ENCODE measurements around the gene ABCB10. TPM values are rescaled to one million over a fixed set of nuclear protein-coding genes. Genes with fewer than 3 reads are reported as not detected.

ABCB10 gene
- 20.4 and 20.8 TPM in 2 replicates for total RNA-seq

GRCh38 chr1:229558460-229559335 lies at the start of gene ABCB10:
Gene ABCB10 (minus strand): TSS chr1:229558707. CDS start chr1:229558652, 55 bp downstream.

GRCh38 chr1:229507951-229508822 lies 50.3 kb downstream of the ABCB10 start, which contains the start of gene NUP133:
Gene NUP133 (minus strand): TSS chr1:229508341. CDS start chr1:229508249, 92 bp downstream.

Other genes starting within 250 kb of the ABCB10 start
- gene CCSAP, start 215.7 kb downstream of the ABCB10 start, total RNA-seq: 6.8 and 10.3 TPM in 2 replicates
- not detected in 2 replicates for gene ACTA1, start 124.6 kb downstream of the ABCB10 start, total RNA-seq
- gene NUP133, start 50.4 kb downstream of the ABCB10 start, total RNA-seq: 35.0 and 35.4 TPM in 2 replicates
- 20.8 and 21.1 TPM in 2 replicates for gene TAF5L, start 67.4 kb upstream of the ABCB10 start, total RNA-seq
- 14.0 and 15.5 TPM in 2 replicates for gene URB2, start 67.5 kb upstream of the ABCB10 start, total RNA-seq

Data from epithelial cell of umbilical artery (primary cell).